Measurements from ENCODE around the gene CYP1A2.

GRCh38 chr15:74790080-74790916 is 41.7 kb downstream of the CYP1A2 start:
- no peak for TF ChIP-seq POLR2A (IDR thresholded peaks at IDR 0.05)
- no peak for TF ChIP-seq CTCF (IDR thresholded peaks at IDR 0.05)
- TF ChIP-seq EP300 (IDR thresholded peaks at IDR 0.05), result no peak
